ENCODE measurements around the gene ICE1. TPM values are rescaled to one million over a fixed set of nuclear protein-coding genes. Genes with fewer than 3 reads are reported as not detected.

Gene ICE1
- polyA plus RNA-seq, 1 donor (not counting 4 experiments of a cell fraction or from before 2014, with no cell fraction given): 18.4 TPM

GRCh38 chr5:5473226-5473625 lies 50.7 kb downstream of the ICE1 start:
- Histone ChIP-seq H3K79me2 (ENCODE audit: control insufficient read depth, insufficient read depth, low read length) (no peaks in the 10 kb centered on the region), H3K36me3 (ENCODE audit: control insufficient read depth in 2 of 2, extremely low read depth in 1 of 2, insufficient read depth in 2 of 2, low read length in 2 of 2) (peaks cover 6 to 10% of the 10 kb centered on the region in 2 experiments), H3K4me2 (ENCODE audit: control insufficient read depth, extremely low read depth, insufficient read depth, low read depth, low read length) (no peak overlapping the region), H3K27ac (ENCODE audit: control insufficient read depth, insufficient read depth, low read length) (no peak overlapping the region), H3K9ac (ENCODE audit: control insufficient read depth, extremely low read depth, insufficient read depth, low read length) (no peak overlapping the region), H3K27me3 (ENCODE audit: control insufficient read depth, extremely low read depth, insufficient read depth, low read length) (no peaks in the 10 kb centered on the region), H4K20me1 (ENCODE audit: control insufficient read depth, extremely low read depth, insufficient read depth, low read length) (no peaks in the 10 kb centered on the region), H2AFZ (ENCODE audit: control insufficient read depth, low read length) (no peak overlapping the region), H3K4me3 (ENCODE audit: control insufficient read depth in 2 of 3, extremely low read depth in 1 of 3, insufficient read depth in 2 of 3, low read depth in 1 of 3, low read length in 3 of 3) (no peak overlapping the region), H3K4me1 (ENCODE audit: control insufficient read depth, extremely low read depth, insufficient read depth, low read length) (no peaks in the 10 kb centered on the region), H3K9me3 (ENCODE audit: control insufficient read depth, low read depth, low read length) (no peaks in the 10 kb centered on the region), H3K9me1 (ENCODE audit: control insufficient read depth, extremely low read depth, insufficient read depth, low read length) (no peaks in the 10 kb centered on the region)
- FAIRE-seq (no peak), DNase-seq (ENCODE audit: low read depth, low spot score) (no peak)
- dilution Hi-C loops (cut with MboI; ENCODE audit: extremely low pct_ligation_motif_present, low sequenced_read_pairs): no loop called here
- no peak for TF ChIP-seq EZH2 (IDR thresholded peaks at IDR 0.05; ENCODE audit: low read length)
- no peak for TF ChIP-seq CTCF (optimal IDR thresholded peaks at IDR 0.05 in 1 of 3, IDR thresholded peaks at IDR 0.05 in 1 of 3, conservative IDR thresholded peaks at IDR 0.05 in 1 of 3; ENCODE audit: extremely low read depth in 1 of 3, insufficient read depth in 2 of 3, low read length in 3 of 3)

GRCh38 chr5:5474961-5475360 lies 52.5 kb downstream of the ICE1 start:
- no peak overlapping the region for H3K4me3 ChIP-seq (ENCODE audit: control insufficient read depth in 2 of 3, extremely low read depth in 1 of 3, insufficient read depth in 2 of 3, low read depth in 1 of 3, low read length in 3 of 3)
- no peaks in the 10 kb centered on the region for H3K79me2 ChIP-seq (ENCODE audit: control insufficient read depth, insufficient read depth, low read length)
- no peaks in the 10 kb centered on the region for H3K9me1 ChIP-seq (ENCODE audit: control insufficient read depth, extremely low read depth, insufficient read depth, low read length)
- dilution Hi-C loops (cut with MboI; ENCODE audit: extremely low pct_ligation_motif_present, low sequenced_read_pairs): no loop called here
- H3K4me1 ChIP-seq (ENCODE audit: control insufficient read depth, extremely low read depth, insufficient read depth, low read length): no peaks in the 10 kb centered on the region
- no peak overlapping the region for H2AFZ ChIP-seq (ENCODE audit: control insufficient read depth, low read length)
- no peaks in the 10 kb centered on the region for H3K27me3 ChIP-seq (ENCODE audit: control insufficient read depth, extremely low read depth, insufficient read depth, low read length)
- no peaks in the 10 kb centered on the region for H4K20me1 ChIP-seq (ENCODE audit: control insufficient read depth, extremely low read depth, insufficient read depth, low read length)
- peaks cover 5 to 7% of the 10 kb centered on the region in 2 experiments for H3K36me3 ChIP-seq (ENCODE audit: control insufficient read depth in 2 of 2, extremely low read depth in 1 of 2, insufficient read depth in 2 of 2, low read length in 2 of 2)
- TF ChIP-seq CTCF (optimal IDR thresholded peaks at IDR 0.05 in 1 of 3, IDR thresholded peaks at IDR 0.05 in 1 of 3, conservative IDR thresholded peaks at IDR 0.05 in 1 of 3; ENCODE audit: extremely low read depth in 1 of 3, insufficient read depth in 2 of 3, low read length in 3 of 3): no peak
- H3K9me3 ChIP-seq (ENCODE audit: control insufficient read depth, low read depth, low read length): no peaks in the 10 kb centered on the region
- no peak overlapping the region for H3K4me2 ChIP-seq (ENCODE audit: control insufficient read depth, extremely low read depth, insufficient read depth, low read depth, low read length)
- no peak overlapping the region for H3K27ac ChIP-seq (ENCODE audit: control insufficient read depth, insufficient read depth, low read length)
- DNase-seq (ENCODE audit: low read depth, low spot score) (no peak), FAIRE-seq (no peak)
- no peak overlapping the region for H3K9ac ChIP-seq (ENCODE audit: control insufficient read depth, extremely low read depth, insufficient read depth, low read length)
